Esophagus squamous epithelium (tissue), 4 donors: ENCODE results near the gene SMARCAL1.

Experiments used
- POLR2A ChIP-seq, 4 donors: fragments of 450-650 bp; IDR thresholded peaks; one replicate each; pipeline ENCODE4 v1.6.1; 2017; ENCODE audit warnings: antibody characterized with exemption in 4 of 4, mild to moderate bottlenecking in 4 of 4, moderate library complexity in 3 of 4
- TF ChIP-seq, protein P1 (sequence below), 6 experiments: fragments of 450-650 bp in 4 of 6; fragments of 200-600 bp in 2 of 6; sonication (generic) in 2 of 6; IDR thresholded peaks; one replicate each; pipeline ENCODE4 v1.5.1; 2016 to 2019; ENCODE audit warnings: antibody characterized with exemption in 6 of 6, mild to moderate bottlenecking in 4 of 6, moderate library complexity in 4 of 6

GRCh38 chr2:216473187-216473586 is 60.9 kb downstream of the SMARCAL1 start:
- TF ChIP-seq, protein P1, sequence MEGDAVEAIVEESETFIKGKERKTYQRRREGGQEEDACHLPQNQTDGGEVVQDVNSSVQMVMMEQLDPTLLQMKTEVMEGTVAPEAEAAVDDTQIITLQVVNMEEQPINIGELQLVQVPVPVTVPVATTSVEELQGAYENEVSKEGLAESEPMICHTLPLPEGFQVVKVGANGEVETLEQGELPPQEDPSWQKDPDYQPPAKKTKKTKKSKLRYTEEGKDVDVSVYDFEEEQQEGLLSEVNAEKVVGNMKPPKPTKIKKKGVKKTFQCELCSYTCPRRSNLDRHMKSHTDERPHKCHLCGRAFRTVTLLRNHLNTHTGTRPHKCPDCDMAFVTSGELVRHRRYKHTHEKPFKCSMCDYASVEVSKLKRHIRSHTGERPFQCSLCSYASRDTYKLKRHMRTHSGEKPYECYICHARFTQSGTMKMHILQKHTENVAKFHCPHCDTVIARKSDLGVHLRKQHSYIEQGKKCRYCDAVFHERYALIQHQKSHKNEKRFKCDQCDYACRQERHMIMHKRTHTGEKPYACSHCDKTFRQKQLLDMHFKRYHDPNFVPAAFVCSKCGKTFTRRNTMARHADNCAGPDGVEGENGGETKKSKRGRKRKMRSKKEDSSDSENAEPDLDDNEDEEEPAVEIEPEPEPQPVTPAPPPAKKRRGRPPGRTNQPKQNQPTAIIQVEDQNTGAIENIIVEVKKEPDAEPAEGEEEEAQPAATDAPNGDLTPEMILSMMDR (IDR thresholded peaks at IDR 0.05), result no peak
- no peak for TF ChIP-seq POLR2A (IDR thresholded peaks at IDR 0.05)
